GM23338 (cell line): Measurements from ENCODE around the gene PPP6R1. TPM values are rescaled to one million over a fixed set of nuclear protein-coding genes. Genes with fewer than 3 reads are reported as not detected.

ENCODE experiments used
- ATAC-seq: fragments of 200-7000 bp; cut with Tn5 transposase; 3 replicates; pipeline ENCODE4 v1.9.1; 2020
- DNase-seq: peaks from one replicate; pipeline ENCODE4 v3.0.0-alpha.2; 2015; ENCODE audit warnings: low spot score
- H2AFZ ChIP-seq: fragments of 200-600 bp; sonication (generic); 2 replicates; pipeline ENCODE4 v1.8.0; 2016; ENCODE audit warnings: antibody characterized with exemption, mild to moderate bottlenecking, moderate library complexity
- H3F3A ChIP-seq: fragments of 200-600 bp; sonication (generic); replicated peaks from 2 replicates; pipeline ENCODE4 v1.8.0; 2017; ENCODE audit warnings: antibody characterized with exemption, mixed run types, low read depth
- H3K27ac ChIP-seq: fragments of 200-600 bp; sonication (generic); 2 replicates; pipeline ENCODE4 v1.6.1; 2016; ENCODE audit warnings: low read depth
- H3K27me3 ChIP-seq: fragments of 200-600 bp; sonication (generic); 2 replicates; pipeline ENCODE4 v1.8.0; 2016; ENCODE audit warnings: mild to moderate bottlenecking, mixed run types, moderate library complexity; ENCODE audit not compliant: insufficient read depth
- H3K36me3 ChIP-seq: fragments of 200-600 bp; sonication (generic); 2 replicates; pipeline ENCODE4 v1.8.0; 2016; ENCODE audit warnings: mild to moderate bottlenecking; ENCODE audit not compliant: insufficient read depth
- H3K4me1 ChIP-seq: fragments of 200-600 bp; sonication (generic); 2 replicates; pipeline ENCODE4 v1.8.0; 2016; ENCODE audit warnings: mild to moderate bottlenecking, moderate library complexity; ENCODE audit not compliant: insufficient read depth
- H3K4me2 ChIP-seq: fragments of 200-600 bp; sonication (generic); 2 replicates; pipeline ENCODE4 v1.7.1; 2017; ENCODE audit warnings: mixed run types
- H3K4me3 ChIP-seq: fragments of 200-600 bp; sonication (generic); 2 replicates; pipeline ENCODE4 v1.6.1; 2016; ENCODE audit warnings: mixed run types
- H3K79me2 ChIP-seq: fragments of 200-600 bp; sonication (generic); replicated peaks from 2 replicates; pipeline ENCODE4 v1.8.0; 2017; ENCODE audit warnings: mild to moderate bottlenecking; ENCODE audit not compliant: insufficient read depth
- H3K9me2 ChIP-seq: fragments of 200-600 bp; sonication (generic); 2 replicates; pipeline ENCODE4 v1.8.0; 2017; ENCODE audit not compliant: insufficient read depth
- H4K20me1 ChIP-seq: fragments of 200-600 bp; sonication (generic); replicated peaks from 2 replicates; pipeline ENCODE4 v1.8.0; 2017; ENCODE audit warnings: mild to moderate bottlenecking; ENCODE audit not compliant: insufficient read depth
- H3K27ac Mint-ChIP-seq: 2 replicates; pipeline ENCODE4 v1.8.0; 2020; ENCODE audit warnings: inconsistent platforms, mild to moderate bottlenecking, moderate library complexity, mixed read lengths
- H3K27me3 Mint-ChIP-seq: 3 replicates; pipeline ENCODE4 v1.8.0; 2022; ENCODE audit warnings: low read depth, mild to moderate bottlenecking, moderate library complexity, mixed read lengths, inconsistent platforms; ENCODE audit not compliant: insufficient read depth, poor library complexity
- H3K36me3 Mint-ChIP-seq: 3 replicates; pipeline ENCODE4 v1.8.0; 2021; ENCODE audit warnings: low read depth, mild to moderate bottlenecking, inconsistent platforms, moderate library complexity, mixed read lengths
- H3K4me1 Mint-ChIP-seq: 3 replicates; pipeline ENCODE4 v1.8.0; 2020; ENCODE audit warnings: mild to moderate bottlenecking, inconsistent platforms, mixed read lengths
- H3K4me3 Mint-ChIP-seq: 3 replicates; pipeline ENCODE4 v1.8.0; 2021; ENCODE audit warnings: moderate library complexity, mild to moderate bottlenecking, inconsistent platforms, mixed read lengths
- H3K9me3 Mint-ChIP-seq: 3 replicates; pipeline ENCODE4 v1.8.0; 2020; ENCODE audit warnings: moderate library complexity, mild to moderate bottlenecking, inconsistent platforms, mixed read lengths
- CREB1 ChIP-seq: fragments of 250-450 bp; sonication (Bioruptor Pico); IDR thresholded peaks from 2 replicates; pipeline ENCODE4 v1.5.0; 2020; ENCODE audit warnings: low read depth, mild to moderate bottlenecking, moderate library complexity
- CTCF ChIP-seq, 2 experiments: fragments of 200-600 bp in 1 of 2; sonication (generic) in 1 of 2; conservative IDR thresholded peaks; 2 replicates each; pipeline versions ENCODE4 v1.5.1 to v1.6.1; 2016 to 2017; ENCODE audit warnings: antibody characterized with exemption in 2 of 2, low read depth in 2 of 2, mild to moderate bottlenecking in 2 of 2, moderate library complexity in 1 of 2
- EZH2 ChIP-seq: fragments of 200-600 bp; sonication (generic); IDR thresholded peaks from one replicate; pipeline ENCODE4 v1.8.0; 2017; ENCODE audit warnings: antibody characterized with exemption, mild to moderate bottlenecking, low read depth; ENCODE audit not compliant: unreplicated experiment
- EZH2phosphoT487 ChIP-seq: fragments of 200-600 bp; sonication (generic); IDR thresholded peaks from one replicate; pipeline ENCODE4 v1.8.1; 2018; ENCODE audit warnings: antibody characterized with exemption; ENCODE audit not compliant: unreplicated experiment
- JUNB ChIP-seq: IDR thresholded peaks from one replicate; pipeline ENCODE4 v1.6.1; 2016; ENCODE audit warnings: antibody characterized with exemption; ENCODE audit not compliant: unreplicated experiment
- NANOG ChIP-seq: IDR thresholded peaks from 2 replicates; pipeline ENCODE4 v1.6.1; 2016; ENCODE audit warnings: antibody characterized with exemption, borderline replicate concordance
- REST ChIP-seq: IDR thresholded peaks from one replicate; pipeline ENCODE4 v1.6.1; 2018; ENCODE audit warnings: antibody characterized with exemption; ENCODE audit not compliant: unreplicated experiment
- STAT1 ChIP-seq: IDR thresholded peaks from one replicate; pipeline ENCODE4 v1.6.1; 2016; ENCODE audit warnings: antibody characterized with exemption; ENCODE audit not compliant: unreplicated experiment
- ZNF114 ChIP-seq: fragments of 250-450 bp; sonication (Bioruptor Pico); IDR thresholded peaks from 2 replicates; pipeline ENCODE4 v1.5.0; 2020; ENCODE audit warnings: mild to moderate bottlenecking, moderate library complexity
- microRNA-seq: library from miRNA; unstranded; fragments of <30 nt; microRNA quantifications from one replicate; pipeline ENCODE4, GENCODE V29; 2017
- polyA plus RNA-seq: library from polyadenylated mRNA; unstranded; fragments of >200 nt; fragmentation: Nextera tagmentation; extraction: Ambion mirVana; gene quantifications from 2 replicates; pipeline ENCODE4 v1.2.1, GENCODE V29; 2016
- small RNA-seq: library from RNA; depleted of rRNA; stranded (forward); fragments of <200 nt; gene quantifications from one replicate; pipeline ENCODE3, GENCODE V24; 2014; ENCODE audit warnings: low replicate concordance
- total RNA-seq: library from RNA; depleted of rRNA; stranded (reverse); fragments of >200 nt; shearing (Covaris generic); gene quantifications from 2 replicates; pipeline ENCODE4 v1.2.3, GENCODE V29; 2014; rRNA removed

The PPP6R1 gene
- total and polyA plus RNA-seq, 2 experiments from 2014 or later = 22.2 to 70.8 TPM

GRCh38 chr19:55186080-55186479 lies 72.7 kb downstream of the PPP6R1 start (continued):
- TF ChIP-seq CREB1 (no peak), STAT1 (no peak), JUNB (no peak), ZNF114 (CRISPR knock-in tag) (no peak), EZH2phosphoT487 (no peak), CTCF (conservative IDR thresholded peaks at IDR 0.05; ENCODE audit: low read depth in 2 of 2) (no peak), EZH2 (no peak)

- no peak overlapping the region for H3K4me3 ChIP-seq
- DNase-seq (no peak), ATAC-seq (no peak)
- TF ChIP-seq STAT1 (no peak), EZH2 (no peak), REST (no peak), NANOG (no peak), JUNB (no peak), ZNF114 (CRISPR knock-in tag) (no peak)
- H3K36me3 ChIP-seq = no peaks in the 10 kb centered on the region
- no peak overlapping the region for H3K27ac Mint-ChIP-seq
- peaks cover 6% of the 10 kb centered on the region; the same call in 2 of the 3 replicates for H3K9me3 Mint-ChIP-seq
- peaks cover 3% of the 10 kb centered on the region; the same call in 1 of the 2 replicates for H3K4me1 ChIP-seq
- H3K4me1 Mint-ChIP-seq = peaks cover 15% of the 10 kb centered on the region
- H3K36me3 Mint-ChIP-seq = no peaks in the 10 kb centered on the region
- no peak overlapping the region for H3K4me3 Mint-ChIP-seq
- no peaks in the 10 kb centered on the region for H4K20me1 ChIP-seq
- H3K27ac ChIP-seq = no peak overlapping the region
- no peak overlapping the region for H2AFZ ChIP-seq
- peaks cover 38% of the 10 kb centered on the region for H3K27me3 ChIP-seq
- H3K9me2 ChIP-seq = no peaks in the 10 kb centered on the region
- H3K79me2 ChIP-seq = no peaks in the 10 kb centered on the region
- H3F3A ChIP-seq = 0 out of 2 replicates have a peak, but pooled peaks cover 3% of the 10 kb centered on the region
- peaks cover 44% of the 10 kb centered on the region for H3K27me3 Mint-ChIP-seq
- no peak overlapping the region for H3K4me2 ChIP-seq
Observed at GRCh38 chr19:55181740-55182139, 77.1 kb downstream of the PPP6R1 start.

Small RNAs within 50 kb of the gene (microRNA-seq; reads per million reads assigned to microRNA genes)
- gene MIR6802 = not detected
- 0.66 reads per million for gene MIR6803
- 0.89 reads per million for gene MIR6804

Small RNAs within 50 kb of the gene (small RNA-seq; reads per million reads assigned to genes)
- gene MIR6802 = not detected
- not detected for gene MIR6803
- gene MIR6804 = not detected

Other genes with a start within 250 kb of the PPP6R1 start
- gene GP6, start 220.8 kb downstream of the PPP6R1 start, total RNA-seq = 0.17 TPM in 1 of 2 replicates, not detected in the other
- 1.3 TPM in 2 replicates for gene GP6, start 220.8 kb downstream of the PPP6R1 start, polyA plus RNA-seq
- 32.3 and 36.5 TPM in 2 replicates for gene RDH13, start 195.9 kb downstream of the PPP6R1 start, total RNA-seq
- gene RDH13, start 195.9 kb downstream of the PPP6R1 start, polyA plus RNA-seq = 23.0 and 28.0 TPM in 2 replicates
- 40.6 and 47.5 TPM in 2 replicates for gene EPS8L1, start 183.1 kb downstream of the PPP6R1 start, total RNA-seq
- gene EPS8L1, start 183.1 kb downstream of the PPP6R1 start, polyA plus RNA-seq = 51.2 and 61.3 TPM in 2 replicates
- gene PPP1R12C, start 141.4 kb downstream of the PPP6R1 start, total RNA-seq = 57.4 and 83.9 TPM in 2 replicates
- 33.2 and 33.3 TPM in 2 replicates for gene PPP1R12C, start 141.4 kb downstream of the PPP6R1 start, polyA plus RNA-seq
- 51.4 and 59.3 TPM in 2 replicates for gene TNNT1, start 109.8 kb downstream of the PPP6R1 start, total RNA-seq
- gene TNNT1, start 109.8 kb downstream of the PPP6R1 start, polyA plus RNA-seq = 139 and 150 TPM in 2 replicates
- gene TNNI3, start 101.3 kb downstream of the PPP6R1 start, total RNA-seq = 21.5 and 27.9 TPM in 2 replicates
- gene TNNI3, start 101.3 kb downstream of the PPP6R1 start, polyA plus RNA-seq = 150 and 153 TPM in 2 replicates
- gene DNAAF3, start 92.4 kb downstream of the PPP6R1 start, total RNA-seq = 5.6 and 8.5 TPM in 2 replicates
- 8.8 and 9.0 TPM in 2 replicates for gene DNAAF3, start 92.4 kb downstream of the PPP6R1 start, polyA plus RNA-seq
- 0.54 and 2.1 TPM in 2 replicates for gene SYT5, start 78.7 kb downstream of the PPP6R1 start, total RNA-seq
- gene SYT5, start 78.7 kb downstream of the PPP6R1 start, polyA plus RNA-seq = 4.0 and 4.7 TPM in 2 replicates
- gene PTPRH, start 49.5 kb downstream of the PPP6R1 start, total RNA-seq = 0.12 and 2.1 TPM in 2 replicates
- 0.12 and 0.16 TPM in 2 replicates for gene PTPRH, start 49.5 kb downstream of the PPP6R1 start, polyA plus RNA-seq
- gene TMEM86B, start 30.3 kb downstream of the PPP6R1 start, total RNA-seq = 2.9 and 3.2 TPM in 2 replicates
- 1.1 and 1.7 TPM in 2 replicates for gene TMEM86B, start 30.3 kb downstream of the PPP6R1 start, polyA plus RNA-seq
- gene HSPBP1, start 21.1 kb upstream of the PPP6R1 start, total RNA-seq = 91.0 and 91.1 TPM in 2 replicates
- gene HSPBP1, start 21.1 kb upstream of the PPP6R1 start, polyA plus RNA-seq = 81.9 and 83.6 TPM in 2 replicates
- 11.3 and 17.2 TPM in 2 replicates for gene BRSK1, start 25.0 kb upstream of the PPP6R1 start, total RNA-seq
- gene BRSK1, start 25.0 kb upstream of the PPP6R1 start, polyA plus RNA-seq = 2.3 and 3.4 TPM in 2 replicates
- not detected in 2 replicates for gene TMEM150B, start 66.3 kb upstream of the PPP6R1 start, total RNA-seq
- 0.29 and 0.40 TPM in 2 replicates for gene TMEM150B, start 66.3 kb upstream of the PPP6R1 start, polyA plus RNA-seq
- gene KMT5C, start 80.9 kb upstream of the PPP6R1 start, total RNA-seq = 34.3 and 43.2 TPM in 2 replicates
- 12.9 and 14.2 TPM in 2 replicates for gene KMT5C, start 80.9 kb upstream of the PPP6R1 start, polyA plus RNA-seq
- 2.7 and 2.9 TPM in 2 replicates for gene COX6B2, start 95.7 kb upstream of the PPP6R1 start, total RNA-seq
- gene COX6B2, start 95.7 kb upstream of the PPP6R1 start, polyA plus RNA-seq = 5.3 and 5.7 TPM in 2 replicates
- gene GARIN5B, start 104.2 kb upstream of the PPP6R1 start, total RNA-seq = not detected in 2 replicates
- not detected in 2 replicates for gene GARIN5B, start 104.2 kb upstream of the PPP6R1 start, polyA plus RNA-seq
- 1.1 and 2.2 TPM in 2 replicates for gene IL11, start 111.4 kb upstream of the PPP6R1 start, total RNA-seq
- 0.58 and 1.7 TPM in 2 replicates for gene IL11, start 111.4 kb upstream of the PPP6R1 start, polyA plus RNA-seq
- gene TMEM190, start 117.8 kb upstream of the PPP6R1 start, total RNA-seq = not detected in 2 replicates
- gene TMEM190, start 117.8 kb upstream of the PPP6R1 start, polyA plus RNA-seq = 4.2 and 4.8 TPM in 2 replicates
- gene TMEM238, start 125.3 kb upstream of the PPP6R1 start, total RNA-seq = 4.1 and 7.5 TPM in 2 replicates
- 0.55 and 0.59 TPM in 2 replicates for gene TMEM238, start 125.3 kb upstream of the PPP6R1 start, polyA plus RNA-seq
- 463 and 737 TPM in 2 replicates for gene RPL28, start 126.9 kb upstream of the PPP6R1 start, total RNA-seq
- 1,528 and 1,802 TPM in 2 replicates for gene RPL28, start 126.9 kb upstream of the PPP6R1 start, polyA plus RNA-seq
- 363 and 469 TPM in 2 replicates for gene UBE2S, start 148.8 kb upstream of the PPP6R1 start, total RNA-seq
- gene UBE2S, start 148.8 kb upstream of the PPP6R1 start, polyA plus RNA-seq = 523 and 533 TPM in 2 replicates
- 1.4 and 1.6 TPM in 2 replicates for gene SHISA7, start 184.3 kb upstream of the PPP6R1 start, total RNA-seq
- 0.32 and 0.37 TPM in 2 replicates for gene SHISA7, start 184.3 kb upstream of the PPP6R1 start, polyA plus RNA-seq
- 82.1 and 85.2 TPM in 2 replicates for gene ISOC2, start 202.6 kb upstream of the PPP6R1 start, total RNA-seq
- gene ISOC2, start 202.6 kb upstream of the PPP6R1 start, polyA plus RNA-seq = 62.6 and 76.5 TPM in 2 replicates
- gene C19orf85, start 205.7 kb upstream of the PPP6R1 start, total RNA-seq = 0.85 and 1.7 TPM in 2 replicates
- gene C19orf85, start 205.7 kb upstream of the PPP6R1 start, polyA plus RNA-seq = 2.1 and 3.4 TPM in 2 replicates
- 10.7 and 12.7 TPM in 2 replicates for gene ZNF628, start 217.6 kb upstream of the PPP6R1 start, total RNA-seq
- gene ZNF628, start 217.6 kb upstream of the PPP6R1 start, polyA plus RNA-seq = 3.9 and 4.9 TPM in 2 replicates
- 25.4 and 27.8 TPM in 2 replicates for gene NAT14, start 226.2 kb upstream of the PPP6R1 start, total RNA-seq
- gene NAT14, start 226.2 kb upstream of the PPP6R1 start, polyA plus RNA-seq = 39.6 and 45.5 TPM in 2 replicates
- 0.69 and 1.2 TPM in 2 replicates for gene SSC5D, start 229.4 kb upstream of the PPP6R1 start, total RNA-seq
- gene SSC5D, start 229.4 kb upstream of the PPP6R1 start, polyA plus RNA-seq = 0.14 and 0.23 TPM in 2 replicates